Hepatocyte (in vitro differentiated cells): Measurements from ENCODE around the gene SMIM26. TPM values are rescaled to one million over a fixed set of nuclear protein-coding genes. Genes with fewer than 3 reads are reported as not detected.
"Not testable (repeated sequence)": the region's sequence is repeated elsewhere in the genome, so short reads cannot be mapped to it uniquely, and the experiment has no call there.

Experiments used
- DNase-seq: peaks from one replicate; pipeline ENCODE4 v3.0.0-alpha.2; 2016; ENCODE audit warnings: low spot score
- H2AFZ ChIP-seq: fragments of 200-600 bp; sonication (generic); 2 replicates; pipeline ENCODE4 v1.6.0; 2016; ENCODE audit warnings: antibody characterized with exemption, mild to moderate bottlenecking
- H3K27ac ChIP-seq: fragments of 200-600 bp; sonication (generic); 2 replicates; pipeline ENCODE4 v1.5.1; 2016; ENCODE audit warnings: mild to moderate bottlenecking
- H3K27me3 ChIP-seq: fragments of 200-600 bp; sonication (generic); 2 replicates; pipeline ENCODE4 v1.6.1; 2016
- H3K36me3 ChIP-seq: fragments of 200-600 bp; sonication (generic); replicated peaks from 2 replicates; pipeline ENCODE4 v1.5.1; 2016; ENCODE audit warnings: low read depth; ENCODE audit not compliant: insufficient read depth
- H3K4me1 ChIP-seq: fragments of 200-600 bp; sonication (generic); 2 replicates; pipeline ENCODE4 v1.5.1; 2016; ENCODE audit warnings: mild to moderate bottlenecking, moderate library complexity; ENCODE audit not compliant: insufficient read depth
- H3K4me2 ChIP-seq: fragments of 200-600 bp; sonication (generic); 2 replicates; pipeline ENCODE4 v1.6.0; 2016
- H3K4me3 ChIP-seq: fragments of 200-600 bp; sonication (generic); 2 replicates; pipeline ENCODE4 v1.5.1; 2016; ENCODE audit warnings: mild to moderate bottlenecking
- H3K79me2 ChIP-seq: fragments of 200-600 bp; sonication (generic); 2 replicates; pipeline ENCODE4 v1.6.0; 2017; ENCODE audit warnings: mild to moderate bottlenecking
- H3K9me2 ChIP-seq: fragments of 200-600 bp; sonication (generic); replicated peaks from 2 replicates; pipeline ENCODE4 v1.6.0; 2017; ENCODE audit warnings: mild to moderate bottlenecking; ENCODE audit not compliant: insufficient read depth
- H3K9me3 ChIP-seq: fragments of 200-600 bp; sonication (generic); 2 replicates; pipeline ENCODE4 v1.5.1; 2016; ENCODE audit warnings: low read depth, mild to moderate bottlenecking
- H4K20me1 ChIP-seq: fragments of 200-600 bp; sonication (generic); 2 replicates; pipeline ENCODE4 v1.6.0; 2016; ENCODE audit warnings: mild to moderate bottlenecking; ENCODE audit not compliant: insufficient read depth, poor library complexity, severe bottlenecking
- CTCF ChIP-seq: fragments of 200-600 bp; sonication (generic); IDR thresholded peaks from 2 replicates; pipeline ENCODE4 v1.5.1; 2016; ENCODE audit warnings: antibody characterized with exemption, mild to moderate bottlenecking; ENCODE audit not compliant: poor library complexity
- EZH2 ChIP-seq: fragments of 200-600 bp; sonication (generic); IDR thresholded peaks from 2 replicates; pipeline ENCODE4 v1.6.1; 2016; ENCODE audit warnings: antibody characterized with exemption, mild to moderate bottlenecking, borderline replicate concordance
- EZH2phosphoT487 ChIP-seq: fragments of 200-600 bp; sonication (generic); IDR thresholded peaks from one replicate; pipeline ENCODE4 v1.6.1; 2018; ENCODE audit warnings: antibody characterized with exemption, mild to moderate bottlenecking, low read depth, moderate library complexity; ENCODE audit not compliant: unreplicated experiment, severe bottlenecking
- WGBS: methylation state at CpG from one replicate; pipeline ENCODE4 v1.1.6; 2016; ENCODE audit warnings: low lambda C conversion rate; ENCODE audit errors: missing lambda C conversion rate; 5-methylcytosine and 5-hydroxymethylcytosine counted together
- polyA plus RNA-seq: library from polyadenylated mRNA; unstranded; fragments of >200 nt; fragmentation: Nextera tagmentation; extraction: Ambion mirVana; gene quantifications from 2 replicates; pipeline ENCODE4 v1.2.1, GENCODE V29; 2016
- total RNA-seq: library from RNA; depleted of rRNA; stranded (reverse); fragments of >200 nt; gene quantifications from 2 replicates; pipeline ENCODE4 v1.2.3, GENCODE V29; 2014

SMIM26 gene
- total RNA-seq, result 125 and 144 TPM in 2 replicates
- 131 and 132 TPM in 2 replicates for polyA plus RNA-seq

GRCh38 chr20:18566892-18567738 is at the start of gene SMIM26:
Gene SMIM26, plus strand, starts transcription at chr20:18567432. Its CDS starts 47 bp downstream, at chr20:18567479.
- TF ChIP-seq CTCF (no peak), EZH2 (no peak), EZH2phosphoT487 (no peak)
- peak within 1 kb of the TSS; percentile 97 for H2AFZ ChIP-seq
- no peaks in the 10 kb centered on the region for H3K9me2 ChIP-seq
- peaks cover 5% of the 10 kb centered on the region for H3K4me1 ChIP-seq
- WGBS, result under 1% methylated on average over 51 of the region's 51 CpGs
- peak within 1 kb of the TSS; percentile 83 for H3K4me2 ChIP-seq
- peak within 1 kb of the TSS; percentile 67 for H3K4me3 ChIP-seq
- no peaks in the 10 kb centered on the region for H3K9me3 ChIP-seq
- no peaks in the 10 kb centered on the region for H3K36me3 ChIP-seq
- H3K79me2 ChIP-seq, result peaks cover 33% of the 10 kb centered on the region
- peak within 1 kb of the TSS; percentile 89 for H3K27ac ChIP-seq
- no peaks in the 10 kb centered on the region for H3K27me3 ChIP-seq
- no peaks in the 10 kb centered on the region for H4K20me1 ChIP-seq
- DNase-seq, result peak; percentile 95

DNA sequence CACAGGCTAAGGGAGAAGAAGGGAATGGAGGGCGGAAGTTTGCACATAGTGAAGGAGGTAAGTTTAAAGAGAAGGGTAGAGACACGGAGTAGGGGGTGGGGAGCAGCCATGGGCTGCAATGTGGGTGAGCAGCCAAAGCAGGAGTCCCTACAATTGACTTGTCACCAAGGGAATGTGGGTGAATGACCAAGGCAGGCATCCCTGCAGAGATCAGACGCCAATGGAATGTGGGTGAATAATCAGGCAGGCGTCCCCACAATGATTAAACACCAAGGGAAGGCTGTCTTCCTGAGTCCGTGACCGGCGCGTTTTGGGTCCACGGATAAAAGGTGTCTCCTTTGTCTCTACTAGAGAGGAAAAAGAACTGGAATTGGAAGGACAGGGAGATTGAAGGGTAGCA is 45.2 kb upstream of the SMIM26 start:
- not testable (repeated sequence) for H2AFZ ChIP-seq, DNase-seq, H3K79me2 ChIP-seq, H3K27me3 ChIP-seq, H4K20me1 ChIP-seq, H3K4me2 ChIP-seq, H3K4me1 ChIP-seq, H3K36me3 ChIP-seq, H3K9me3 ChIP-seq, H3K27ac ChIP-seq, H3K4me3 ChIP-seq, H3K9me2 ChIP-seq
- 96% methylated on average over 9 of the region's 9 CpGs for WGBS

DNA sequence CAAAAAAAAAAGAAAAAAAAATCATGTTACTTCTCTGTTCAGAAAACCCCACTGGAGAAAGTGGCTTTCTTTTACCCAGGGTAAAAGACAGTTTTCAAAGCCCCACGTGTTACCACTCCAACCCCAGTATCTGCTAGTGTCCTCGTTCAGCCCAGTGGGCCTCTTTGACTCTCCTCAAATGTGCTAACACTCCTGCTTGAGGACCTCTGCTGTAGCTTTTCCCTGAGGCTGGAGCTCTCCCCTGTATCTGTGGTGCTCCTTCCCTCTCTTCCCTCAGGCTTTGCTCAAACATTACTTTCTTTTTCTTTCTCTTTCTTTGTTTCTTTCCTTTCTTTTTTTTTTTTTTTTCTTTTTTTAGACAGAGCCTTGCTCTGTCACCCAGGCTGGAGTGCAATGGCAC is 44.2 kb upstream of the SMIM26 start:
- no peak overlapping the region for H2AFZ ChIP-seq
- WGBS, result 92% methylated on average over 2 of the region's 2 CpGs
- no peaks in the 10 kb centered on the region for H3K4me1 ChIP-seq
- no peaks in the 10 kb centered on the region for H3K79me2 ChIP-seq
- TF ChIP-seq CTCF (no peak), EZH2phosphoT487 (no peak), EZH2 (no peak)
- no peaks in the 10 kb centered on the region for H3K9me3 ChIP-seq
- H3K4me3 ChIP-seq, result no peak overlapping the region
- DNase-seq, result no peak
- no peaks in the 10 kb centered on the region for H3K27me3 ChIP-seq
- no peak overlapping the region for H3K4me2 ChIP-seq
- H3K9me2 ChIP-seq, result no peaks in the 10 kb centered on the region
- H3K27ac ChIP-seq, result no peak overlapping the region
- H3K36me3 ChIP-seq, result no peaks in the 10 kb centered on the region
- H4K20me1 ChIP-seq, result no peaks in the 10 kb centered on the region

GRCh38 chr20:18524646-18525045 is 42.6 kb upstream of the SMIM26 start:
- H2AFZ ChIP-seq, result no peak overlapping the region
- TF ChIP-seq CTCF (no peak), EZH2phosphoT487 (no peak), EZH2 (no peak)
- no peaks in the 10 kb centered on the region for H3K9me2 ChIP-seq
- no peaks in the 10 kb centered on the region for H3K4me1 ChIP-seq
- H3K27me3 ChIP-seq, result no peaks in the 10 kb centered on the region
- H3K4me2 ChIP-seq, result no peak overlapping the region
- no peaks in the 10 kb centered on the region for H3K36me3 ChIP-seq
- H3K27ac ChIP-seq, result no peak overlapping the region
- H3K79me2 ChIP-seq, result no peaks in the 10 kb centered on the region
- no peaks in the 10 kb centered on the region for H4K20me1 ChIP-seq
- H3K9me3 ChIP-seq, result no peaks in the 10 kb centered on the region
- no peak for DNase-seq
- no peak overlapping the region for H3K4me3 ChIP-seq
- WGBS, result 100% methylated on average over 1 of the region's 1 CpG

- not testable (repeated sequence) for H3K27me3 ChIP-seq
Observed at GRCh38 chr20:18526761-18527160, 40.5 kb upstream of the SMIM26 start.

More at GRCh38 chr20:18526761-18527160, 40.5 kb upstream of the SMIM26 start:
- not testable (repeated sequence) for H3K4me2 ChIP-seq, H3K27ac ChIP-seq, H3K79me2 ChIP-seq, H3K9me2 ChIP-seq, DNase-seq, H3K36me3 ChIP-seq, H3K4me3 ChIP-seq, H4K20me1 ChIP-seq, H3K9me3 ChIP-seq, H3K4me1 ChIP-seq, H2AFZ ChIP-seq
- WGBS, result 83% methylated on average over 14 of the region's 14 CpGs
